Breast epithelium (tissue), 4 donors: ENCODE data around the gene RALGPS1. TPM values are rescaled to one million over a fixed set of nuclear protein-coding genes. Genes with fewer than 3 reads are reported as not detected.

Source experiments
- DNase-seq, 2 donors: peaks; one replicate each; pipeline ENCODE4 v3.0.0-alpha.2; 2019; ENCODE audit warnings: low spot score in 2 of 2
- H3K27ac ChIP-seq, 2 donors: fragments of 200-600 bp; sonication (generic) in 1 of 2; one replicate each; pipeline ENCODE4 v1.5.1; 2016 to 2019; ENCODE audit warnings: mild to moderate bottlenecking in 1 of 2
- H3K27me3 ChIP-seq, 2 donors: fragments of 200-600 bp; sonication (generic) in 1 of 2; one replicate each; pipeline versions ENCODE4 v1.5.1 to v1.6.0; 2017 to 2019; ENCODE audit warnings: control low read depth in 1 of 2, mild to moderate bottlenecking in 1 of 2
- H3K36me3 ChIP-seq: fragments of 200-600 bp; one replicate; pipeline ENCODE4 v1.5.1; 2019
- H3K4me1 ChIP-seq, 2 donors: fragments of 200-600 bp; sonication (generic); one replicate each; pipeline ENCODE4 v1.5.1; 2016 to 2019; ENCODE audit warnings: control low read depth in 1 of 2
- H3K4me3 ChIP-seq, 3 donors: fragments of 200-600 bp; sonication (generic); 1 replicate in 2 of 3; 2 replicates in 1 of 3; pipeline ENCODE4 v1.5.1; 2016 to 2019; ENCODE audit warnings: mild to moderate bottlenecking in 3 of 3, moderate library complexity in 2 of 3
- H3K9me3 ChIP-seq, 2 donors: fragments of 200-600 bp; sonication (generic) in 1 of 2; one replicate each; pipeline ENCODE4 v1.5.1; 2016 to 2019; ENCODE audit warnings: control low read depth in 1 of 2
- POLR2A ChIP-seq: fragments of 450-650 bp; IDR thresholded peaks from one replicate; pipeline ENCODE4 v1.6.1; 2016; ENCODE audit warnings: antibody characterized with exemption, mild to moderate bottlenecking, moderate library complexity
- POLR2AphosphoS5 ChIP-seq, 3 donors: sonication (generic); formaldehyde crosslinking; IDR thresholded peaks; one replicate each; pipeline ENCODE4 v1.6.1; 2017; ENCODE audit warnings: antibody characterized with exemption in 3 of 3
- intact Hi-C: fragments of 100-400 bp; cut with DNase I; formaldehyde crosslinking; loops from one replicate; pipeline ENCODE4 v1.15.1; 2023; ENCODE audit warnings: low total_unique reads
- total RNA-seq, 3 donors: library from RNA; depleted of rRNA; stranded (reverse); fragments of >200 nt; gene quantifications; one replicate each; pipeline ENCODE4 v1.1.0, GENCODE V29; 2016
- TF ChIP-seq, protein P1 (sequence below), 3 donors: fragments of 450-650 bp; IDR thresholded peaks; one replicate each; pipeline ENCODE4 v1.5.1; 2016 to 2017; ENCODE audit warnings: antibody characterized with exemption in 3 of 3, mild to moderate bottlenecking in 3 of 3, moderate library complexity in 3 of 3

Gene RALGPS1
- total RNA-seq, 3 donors from 2014 or later = 5.8 to 30.7 (median 15.1) TPM

DNA sequence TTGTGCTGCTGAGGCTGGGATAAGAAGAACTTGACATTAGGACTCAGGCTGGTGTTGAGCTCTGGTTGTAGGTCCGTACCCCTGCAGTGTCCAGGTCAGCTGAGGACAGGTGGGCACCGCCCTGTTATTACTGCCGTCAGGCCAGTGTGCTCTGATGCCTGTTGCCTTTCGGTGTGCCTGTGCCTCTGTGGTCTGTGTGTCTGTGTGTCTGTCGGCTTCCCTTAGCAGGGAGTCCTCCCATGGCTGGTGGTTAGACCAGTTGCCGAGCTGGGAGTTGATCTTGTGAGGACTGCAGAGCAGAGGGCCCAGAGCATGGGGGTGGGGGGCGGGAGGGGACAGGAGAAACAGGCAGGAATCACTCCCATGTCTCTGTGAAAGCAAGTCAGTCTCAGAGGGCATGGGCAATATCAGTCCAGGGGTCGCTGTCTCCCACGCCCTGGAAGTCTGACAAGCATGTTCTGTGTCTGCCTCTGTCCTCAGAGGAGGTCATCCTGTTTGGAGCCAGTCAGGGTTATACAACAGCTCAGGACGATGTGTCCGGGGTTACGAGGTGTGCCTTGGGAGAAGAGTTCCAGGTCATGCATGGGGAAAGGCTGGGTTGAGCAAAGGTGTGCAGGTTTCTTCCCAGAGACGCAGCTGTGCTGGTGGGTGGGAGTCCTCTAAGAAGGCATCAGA, 282.7 kb downstream of the RALGPS1 start:
- Histone ChIP-seq H3K27me3 (no peaks in the 10 kb centered on the region), H3K4me1 (peaks cover 0 to 13% of the 10 kb centered on the region in 2 donors), H3K9me3 (no peaks in the 10 kb centered on the region), H3K36me3 (no peaks in the 10 kb centered on the region), H3K27ac (peak overlapping the region; percentile 40 to 79), H3K4me3 (no peak overlapping the region)
- intact Hi-C loops = loop anchor here (5.0 to 10.0 kb wide), 2 partner anchors 143 to 255 kb away; no protein-coding TSS in a partner anchor
- no peak for DNase-seq
- TF ChIP-seq POLR2AphosphoS5 (IDR thresholded peaks at IDR 0.05) = no peak
- no peak for TF ChIP-seq POLR2A
- TF ChIP-seq, protein P1, sequence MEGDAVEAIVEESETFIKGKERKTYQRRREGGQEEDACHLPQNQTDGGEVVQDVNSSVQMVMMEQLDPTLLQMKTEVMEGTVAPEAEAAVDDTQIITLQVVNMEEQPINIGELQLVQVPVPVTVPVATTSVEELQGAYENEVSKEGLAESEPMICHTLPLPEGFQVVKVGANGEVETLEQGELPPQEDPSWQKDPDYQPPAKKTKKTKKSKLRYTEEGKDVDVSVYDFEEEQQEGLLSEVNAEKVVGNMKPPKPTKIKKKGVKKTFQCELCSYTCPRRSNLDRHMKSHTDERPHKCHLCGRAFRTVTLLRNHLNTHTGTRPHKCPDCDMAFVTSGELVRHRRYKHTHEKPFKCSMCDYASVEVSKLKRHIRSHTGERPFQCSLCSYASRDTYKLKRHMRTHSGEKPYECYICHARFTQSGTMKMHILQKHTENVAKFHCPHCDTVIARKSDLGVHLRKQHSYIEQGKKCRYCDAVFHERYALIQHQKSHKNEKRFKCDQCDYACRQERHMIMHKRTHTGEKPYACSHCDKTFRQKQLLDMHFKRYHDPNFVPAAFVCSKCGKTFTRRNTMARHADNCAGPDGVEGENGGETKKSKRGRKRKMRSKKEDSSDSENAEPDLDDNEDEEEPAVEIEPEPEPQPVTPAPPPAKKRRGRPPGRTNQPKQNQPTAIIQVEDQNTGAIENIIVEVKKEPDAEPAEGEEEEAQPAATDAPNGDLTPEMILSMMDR (IDR thresholded peaks at IDR 0.05) = no peak

DNA sequence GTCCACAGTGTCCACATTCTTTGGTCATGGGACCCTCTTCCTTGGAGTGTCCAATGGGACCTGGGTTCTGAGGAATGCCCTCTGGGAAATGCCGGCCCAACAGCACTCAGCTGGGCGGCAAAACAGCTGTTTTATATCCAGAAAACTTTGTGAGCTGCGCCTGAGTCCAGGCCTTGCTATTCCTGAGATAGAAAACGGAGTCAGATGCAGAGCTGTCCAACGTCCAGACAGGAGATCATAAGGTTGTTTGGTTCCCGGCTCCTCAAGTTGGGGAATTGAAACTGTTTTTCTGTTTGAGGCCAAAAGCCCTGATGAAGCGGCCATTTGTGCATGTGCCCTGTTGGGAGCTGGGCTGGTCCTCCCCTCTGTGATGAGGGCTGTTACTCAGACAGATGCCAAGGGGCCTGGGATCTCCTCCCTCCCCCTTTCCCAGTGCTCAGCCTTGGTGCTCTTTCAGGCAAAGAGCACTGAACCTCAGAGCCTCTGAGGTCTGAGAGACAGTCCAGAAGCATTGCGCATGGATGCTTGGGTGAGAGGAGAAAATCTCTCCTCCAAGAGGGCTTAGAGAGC, 283.4 kb downstream of the RALGPS1 start:
- peaks cover 0 to 13% of the 10 kb centered on the region in 2 donors for H3K4me1 ChIP-seq
- no peak for DNase-seq
- intact Hi-C loops = loop anchor here (5.0 to 10.0 kb wide), 2 partner anchors 143 to 256 kb away; no protein-coding TSS in a partner anchor

DNA sequence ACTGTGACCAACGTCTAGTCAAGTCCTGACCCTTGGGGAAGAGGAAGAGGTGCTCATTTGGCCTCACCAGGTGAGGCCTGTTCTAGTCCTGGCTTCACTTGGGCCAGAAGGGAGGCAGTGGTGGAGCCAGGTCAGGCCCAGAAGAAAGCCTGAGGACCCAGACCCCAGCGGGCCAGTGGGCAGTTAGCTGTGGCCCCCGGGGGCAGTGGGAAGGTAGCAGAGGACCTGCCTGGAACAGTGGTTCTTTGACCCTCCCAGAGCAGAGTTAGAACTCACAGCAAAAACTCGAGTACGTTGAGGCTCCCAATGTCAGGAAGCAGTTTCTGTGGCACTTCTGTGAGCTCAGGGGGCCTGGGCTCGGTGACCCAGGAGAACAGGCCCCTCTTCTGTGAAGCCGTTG, 284.0 kb downstream of the RALGPS1 start:
- DNase-seq = no peak
- H3K4me1 ChIP-seq = peaks cover 0 to 13% of the 10 kb centered on the region in 2 donors
- intact Hi-C loops = loop anchor here (5.0 to 10.0 kb wide), 2 partner anchors 144 to 256 kb away; no protein-coding TSS in a partner anchor
- H3K9me3 ChIP-seq = no peaks in the 10 kb centered on the region
- no peak for TF ChIP-seq POLR2AphosphoS5 (IDR thresholded peaks at IDR 0.05)
- TF ChIP-seq, protein P1 (IDR thresholded peaks at IDR 0.05) = no peak
- TF ChIP-seq POLR2A = no peak
- H3K36me3 ChIP-seq = no peaks in the 10 kb centered on the region
- H3K27ac ChIP-seq = peak overlapping the region; percentile 40 to 79
- no peak overlapping the region for H3K4me3 ChIP-seq
- no peaks in the 10 kb centered on the region for H3K27me3 ChIP-seq

More for the DNA sequence above, 283.4 kb downstream of the RALGPS1 start:
- TF ChIP-seq, protein P1 (IDR thresholded peaks at IDR 0.05) = no peak
- TF ChIP-seq POLR2A = no peak
- TF ChIP-seq POLR2AphosphoS5 (IDR thresholded peaks at IDR 0.05) = no peak
- no peaks in the 10 kb centered on the region for H3K27me3 ChIP-seq
- H3K36me3 ChIP-seq = no peaks in the 10 kb centered on the region
- H3K27ac ChIP-seq = peak overlapping the region; percentile 40 to 79
- H3K4me3 ChIP-seq = no peak overlapping the region
- H3K9me3 ChIP-seq = no peaks in the 10 kb centered on the region

DNA sequence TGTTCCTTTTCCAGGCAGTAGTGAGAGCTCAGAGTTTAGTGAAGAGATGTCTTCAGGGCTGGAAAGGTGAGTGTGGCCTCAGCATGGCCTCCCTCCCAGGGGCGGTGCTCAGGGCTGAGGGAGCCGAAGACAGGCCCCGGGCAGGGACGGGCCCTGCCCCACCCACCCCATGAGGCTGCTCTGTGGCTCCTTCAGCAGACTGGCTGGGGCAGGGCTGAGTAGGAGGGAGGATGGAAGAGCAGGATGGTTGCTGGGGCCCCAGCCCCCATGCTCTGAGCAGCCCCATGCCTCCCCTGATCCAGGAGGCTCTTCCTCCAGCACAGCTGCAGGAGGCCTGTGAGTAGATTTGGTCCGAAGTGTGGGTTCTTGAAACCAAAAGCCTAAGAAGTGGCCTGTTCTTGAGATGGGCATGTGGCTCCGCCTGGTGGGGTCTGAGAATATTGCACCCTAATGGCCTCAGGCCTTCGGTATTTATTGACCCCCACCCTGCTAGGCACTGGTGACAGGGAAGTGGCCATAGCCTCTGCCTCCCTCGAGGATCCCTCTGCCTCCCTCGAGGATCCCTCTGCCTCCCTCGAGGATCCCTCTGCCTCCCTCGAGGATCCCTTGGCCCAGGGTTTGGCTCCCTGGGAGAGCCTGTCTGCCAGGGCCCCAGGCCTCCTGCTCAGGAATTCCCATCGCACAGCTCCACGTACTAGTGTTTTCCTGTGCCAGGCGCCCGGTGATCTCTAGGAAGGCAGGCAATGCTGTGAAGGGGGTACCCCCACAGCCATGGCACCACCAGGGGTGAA, 284.6 kb downstream of the RALGPS1 start:
- intact Hi-C loops = loop anchor here (5.0 to 10.0 kb wide), 2 partner anchors 144 to 257 kb away; no protein-coding TSS in a partner anchor
- Histone ChIP-seq H3K9me3 (no peaks in the 10 kb centered on the region), H3K27me3 (no peaks in the 10 kb centered on the region), H3K4me3 (no peak overlapping the region), H3K36me3 (no peaks in the 10 kb centered on the region), H3K4me1 (peaks cover 0 to 13% of the 10 kb centered on the region in 2 donors), H3K27ac (peak overlapping the region; percentile 40 to 79)
- DNase-seq = peak; percentile 70 to 76
- TF ChIP-seq POLR2AphosphoS5 (IDR thresholded peaks at IDR 0.05) = peak in 2 of 3 donors; percentile 17 to 39
- TF ChIP-seq, protein P1 (IDR thresholded peaks at IDR 0.05) = peak; percentile 97 to 98 (median 98)
- TF ChIP-seq POLR2A = no peak
